CD14-positive monocyte (primary cell): Measurements from ENCODE around the gene DSC1. TPM values are rescaled to one million over a fixed set of nuclear protein-coding genes. Genes with fewer than 3 reads are reported as not detected.

Experiments
- DNase-seq, 3 donors: peaks; one replicate each; pipeline ENCODE4 v3.0.0-alpha.2; 2011 to 2022
- H2AFZ ChIP-seq: 2 replicates; pipeline ENCODE4 v1.6.0; 2012; ENCODE audit warnings: mild to moderate bottlenecking, low read depth, low read length, inconsistent platforms; ENCODE audit not compliant: insufficient read depth, poor library complexity, severe bottlenecking
- H3K27ac ChIP-seq, 2 donors: 1 replicate in 1 of 2; 2 replicates in 1 of 2; pipeline ENCODE4 v1.5.1; 2012 to 2013; ENCODE audit warnings: low read length in 2 of 2, control low read depth in 1 of 2, inconsistent platforms in 1 of 2, low read depth in 1 of 2, mild to moderate bottlenecking in 1 of 2
- H3K27me3 ChIP-seq, 2 donors: one replicate each; pipeline versions ENCODE4 v1.6.0 to v1.6.1; 2011 to 2013; ENCODE audit warnings: low read length in 2 of 2; ENCODE audit not compliant: control insufficient read depth in 2 of 2, insufficient read depth in 2 of 2
- H3K36me3 ChIP-seq, 2 donors: replicated peaks in 1 of 2; 1 replicate in 1 of 2; 2 replicates in 1 of 2; pipeline versions ENCODE4 v1.5.1 to v1.6.1; 2012 to 2013; ENCODE audit warnings: low read length in 2 of 2, control low read depth in 1 of 2, inconsistent platforms in 1 of 2, mild to moderate bottlenecking in 1 of 2; ENCODE audit not compliant: insufficient read depth in 2 of 2, control insufficient read depth in 1 of 2
- H3K4me1 ChIP-seq, 2 donors: 1 replicate in 1 of 2; 2 replicates in 1 of 2; pipeline versions ENCODE4 v1.5.1 to v1.6.1; 2012 to 2013; ENCODE audit warnings: low read length in 2 of 2, control low read depth in 1 of 2, inconsistent platforms in 1 of 2, mild to moderate bottlenecking in 1 of 2, moderate library complexity in 1 of 2; ENCODE audit not compliant: insufficient read depth in 2 of 2, control insufficient read depth in 1 of 2
- H3K4me2 ChIP-seq: replicated peaks from 2 replicates; pipeline ENCODE3; 2012; ENCODE audit warnings: low read length, moderate library complexity, mild to moderate bottlenecking; ENCODE audit not compliant: poor library complexity, severe bottlenecking; ENCODE audit errors: extremely low read depth
- H3K4me3 ChIP-seq, 3 experiments: fragments of 200-600 bp in 1 of 3; sonication (generic) in 1 of 3; replicated peaks in 1 of 3; 1 replicate in 2 of 3; 2 replicates in 1 of 3; pipeline ENCODE4 v1.5.1; 2011 to 2013; ENCODE audit warnings: low read length in 3 of 3, mild to moderate bottlenecking in 3 of 3, control low read depth in 2 of 3, low read depth in 2 of 3, inconsistent platforms in 1 of 3, moderate library complexity in 1 of 3
- H3K79me2 ChIP-seq: 2 replicates; pipeline ENCODE4 v1.6.0; 2012; ENCODE audit warnings: mild to moderate bottlenecking, control low read depth, inconsistent platforms, low read length, moderate library complexity; ENCODE audit not compliant: insufficient read depth
- H3K9ac ChIP-seq: 2 replicates; pipeline ENCODE4 v1.6.0; 2017; ENCODE audit warnings: low read length, mild to moderate bottlenecking; ENCODE audit not compliant: insufficient read depth, poor library complexity, severe bottlenecking
- H3K9me3 ChIP-seq, 2 donors: replicated peaks in 1 of 2; 1 replicate in 1 of 2; 2 replicates in 1 of 2; pipeline versions ENCODE4 v1.5.1 to v1.6.1; 2012 to 2013; ENCODE audit warnings: low read length in 2 of 2, control low read depth in 1 of 2; ENCODE audit not compliant: control insufficient read depth in 1 of 2, insufficient read depth in 1 of 2
- H4K20me1 ChIP-seq: 2 replicates; pipeline ENCODE4 v1.6.0; 2012; ENCODE audit warnings: mild to moderate bottlenecking, low read length, control low read depth, moderate library complexity; ENCODE audit not compliant: insufficient read depth
- H3K27ac Mint-ChIP-seq, 7 donors: one replicate each; pipeline ENCODE4 v1.8.0; 2020; ENCODE audit warnings: mild to moderate bottlenecking in 7 of 7, mixed read lengths in 7 of 7, moderate library complexity in 6 of 7, inconsistent platforms in 2 of 7
- H3K27me3 Mint-ChIP-seq, 3 donors: one replicate each; pipeline ENCODE4 v1.8.0; 2021 to 2022; ENCODE audit warnings: low read depth in 3 of 3, mild to moderate bottlenecking in 3 of 3, mixed read lengths in 3 of 3, moderate library complexity in 3 of 3, inconsistent platforms in 1 of 3
- H3K36me3 Mint-ChIP-seq, 2 donors: one replicate each; pipeline ENCODE4 v1.8.0; 2020; ENCODE audit warnings: mixed read lengths in 2 of 2, inconsistent platforms in 1 of 2, mild to moderate bottlenecking in 1 of 2
- H3K4me1 Mint-ChIP-seq: one replicate; pipeline ENCODE4 v1.8.0; 2020; ENCODE audit warnings: mild to moderate bottlenecking, mixed read lengths
- H3K4me3 Mint-ChIP-seq, 2 donors: one replicate each; pipeline ENCODE4 v1.8.0; 2020; ENCODE audit warnings: mild to moderate bottlenecking in 2 of 2, mixed read lengths in 2 of 2, moderate library complexity in 1 of 2
- H3K9me3 Mint-ChIP-seq, 7 donors: one replicate each; pipeline ENCODE4 v1.8.0; 2020 to 2022; ENCODE audit warnings: mixed read lengths in 7 of 7, mild to moderate bottlenecking in 6 of 7, moderate library complexity in 6 of 7, inconsistent platforms in 2 of 7
- WGBS: methylation state at CpG from one replicate; pipeline ENCODE4 v1.1.5; 2013; ENCODE audit warnings: missing lambda C conversion rate; ENCODE audit not compliant: insufficient coverage; 5-methylcytosine and 5-hydroxymethylcytosine counted together
- intact Hi-C, 2 donors: fragments of 100-400 bp; cut with micrococcal nuclease; formaldehyde crosslinking; loops; one replicate each; pipeline versions ENCODE4 v1.15.0 to v1.15.1; 2023
- polyA plus RNA-seq, 3 donors: library from polyadenylated mRNA; depleted of rRNA in 1 of 3; unstranded in 2 of 3; stranded (reverse) in 1 of 3; fragments of 300-500 nt in 2 of 3; fragments of >200 nt in 1 of 3; fragmentation: Illumina TruSeq in 2 of 3; gene quantifications; 1 replicate in 2 of 3; 2 replicates in 1 of 3; pipeline ENCODE4 v1.2.3, GENCODE V29; 2012 to 2021
- TF ChIP-seq, protein P1 (sequence below): fragments of 200-600 bp; IDR thresholded peaks from one replicate; pipeline ENCODE4 v1.8.0; 2022; ENCODE audit warnings: antibody characterized with exemption, mild to moderate bottlenecking

Gene DSC1
- polyA plus RNA-seq, 3 donors, result not detected

- no CpG with 5 or more reads among the region's 2 CpGs for WGBS
- Mint-ChIP-seq H3K9me3 (peaks cover 2 to 12% (median 4%) of the 10 kb centered on the region in 7 donors), H3K4me3 (no peak overlapping the region), H3K27me3 (peaks cover 0 to 4% (median 3%) of the 10 kb centered on the region in 3 donors), H3K36me3 (no peaks in the 10 kb centered on the region), H3K4me1 (no peaks in the 10 kb centered on the region), H3K27ac (no peak overlapping the region)
- no peaks in the 10 kb centered on the region for H3K36me3 ChIP-seq
- no peak overlapping the region for H3K27ac ChIP-seq
- H4K20me1 ChIP-seq, result no peaks in the 10 kb centered on the region
- H3K9me3 ChIP-seq, result no peaks in the 10 kb centered on the region
- DNase-seq, result no peak
- H3K4me1 ChIP-seq, result no peaks in the 10 kb centered on the region
- H3K4me3 ChIP-seq, result no peak overlapping the region
- H3K9ac ChIP-seq, result no peak overlapping the region
- no peaks in the 10 kb centered on the region for H3K79me2 ChIP-seq
- no peaks in the 10 kb centered on the region for H3K27me3 ChIP-seq
- TF ChIP-seq, protein P1, sequence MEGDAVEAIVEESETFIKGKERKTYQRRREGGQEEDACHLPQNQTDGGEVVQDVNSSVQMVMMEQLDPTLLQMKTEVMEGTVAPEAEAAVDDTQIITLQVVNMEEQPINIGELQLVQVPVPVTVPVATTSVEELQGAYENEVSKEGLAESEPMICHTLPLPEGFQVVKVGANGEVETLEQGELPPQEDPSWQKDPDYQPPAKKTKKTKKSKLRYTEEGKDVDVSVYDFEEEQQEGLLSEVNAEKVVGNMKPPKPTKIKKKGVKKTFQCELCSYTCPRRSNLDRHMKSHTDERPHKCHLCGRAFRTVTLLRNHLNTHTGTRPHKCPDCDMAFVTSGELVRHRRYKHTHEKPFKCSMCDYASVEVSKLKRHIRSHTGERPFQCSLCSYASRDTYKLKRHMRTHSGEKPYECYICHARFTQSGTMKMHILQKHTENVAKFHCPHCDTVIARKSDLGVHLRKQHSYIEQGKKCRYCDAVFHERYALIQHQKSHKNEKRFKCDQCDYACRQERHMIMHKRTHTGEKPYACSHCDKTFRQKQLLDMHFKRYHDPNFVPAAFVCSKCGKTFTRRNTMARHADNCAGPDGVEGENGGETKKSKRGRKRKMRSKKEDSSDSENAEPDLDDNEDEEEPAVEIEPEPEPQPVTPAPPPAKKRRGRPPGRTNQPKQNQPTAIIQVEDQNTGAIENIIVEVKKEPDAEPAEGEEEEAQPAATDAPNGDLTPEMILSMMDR, result no peak
- H3K4me2 ChIP-seq, result no peak overlapping the region
- H2AFZ ChIP-seq, result no peak overlapping the region
- intact Hi-C loops, result no loop called here
These were observed 13.9 kb upstream of the DSC1 start for GRCh38 chr18:31176531-31176930.

DNA sequence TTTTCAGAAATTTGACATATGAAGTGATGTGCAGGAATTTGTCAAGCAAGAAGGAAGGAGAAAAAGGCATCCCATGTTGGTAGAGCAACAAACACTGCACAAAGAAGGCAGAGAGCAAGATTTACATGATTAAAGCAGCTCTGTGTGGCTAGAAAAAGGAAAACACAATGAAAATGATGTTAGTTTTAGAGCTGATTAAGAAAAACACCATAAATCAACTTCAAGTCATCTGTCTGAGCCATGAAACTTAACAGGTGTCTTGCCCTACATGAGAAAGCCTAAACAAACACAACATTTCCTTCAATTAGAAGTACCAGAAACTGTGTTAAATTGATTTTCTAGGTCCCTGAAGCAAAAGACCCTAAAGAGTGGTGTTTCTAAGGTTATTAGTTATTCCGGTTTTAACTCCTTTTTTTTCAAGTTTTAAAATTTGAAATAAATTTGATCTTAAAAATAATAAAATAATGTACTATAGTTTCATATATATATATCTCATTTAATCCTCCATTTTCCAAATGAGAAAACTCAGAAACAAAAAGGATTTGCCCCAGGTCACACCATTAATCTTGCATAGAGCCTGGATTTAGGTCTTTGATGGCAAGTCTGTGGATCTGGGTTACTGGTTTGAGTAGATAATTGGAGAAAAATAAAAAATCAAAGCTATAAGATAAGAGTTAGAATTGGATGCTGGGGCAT is 8.6 kb upstream of the DSC1 start:
- intact Hi-C loops, result no loop called here
- H3K27ac Mint-ChIP-seq, result no peak overlapping the region
- no peak overlapping the region for H2AFZ ChIP-seq

More for the DNA sequence above, 8.6 kb upstream of the DSC1 start:
- WGBS, result no CpG with 5 or more reads among the region's 1 CpG
- TF ChIP-seq, protein P1, result no peak
- Histone ChIP-seq H3K79me2 (no peaks in the 10 kb centered on the region), H3K27ac (no peak overlapping the region), H3K9ac (no peak overlapping the region), H4K20me1 (no peaks in the 10 kb centered on the region), H3K36me3 (no peaks in the 10 kb centered on the region), H3K9me3 (no peaks in the 10 kb centered on the region), H3K4me3 (no peak overlapping the region), H3K4me1 (no peaks in the 10 kb centered on the region), H3K4me2 (no peak overlapping the region), H3K27me3 (no peaks in the 10 kb centered on the region)
- DNase-seq, result no peak
- Mint-ChIP-seq H3K9me3 (peaks cover 0 to 5% (median 2%) of the 10 kb centered on the region in 7 donors), H3K27me3 (peaks cover 2 to 7% (median 2%) of the 10 kb centered on the region in 3 donors), H3K4me3 (no peak overlapping the region), H3K4me1 (no peaks in the 10 kb centered on the region), H3K36me3 (no peaks in the 10 kb centered on the region)
